ENCODE results near the gene GPR156. TPM values are rescaled to one million over a fixed set of nuclear protein-coding genes. Genes with fewer than 3 reads are reported as not detected.

The GPR156 gene
- total RNA-seq, 1 donor from 2014 or later: 1.5 TPM

- Mint-ChIP-seq H3K36me3 (no peaks in the 10 kb centered on the region), H3K27ac (no peak overlapping the region), H3K27me3 (no peaks in the 10 kb centered on the region), H3K9me3 (peaks cover 4% of the 10 kb centered on the region), H3K4me1 (ENCODE audit: unreplicated experiment) (peaks cover 5% of the 10 kb centered on the region), H3K4me3 (no peak overlapping the region)
- no peak for TF ChIP-seq CTCF (conservative IDR thresholded peaks at IDR 0.05)
- no peak for DNase-seq (ENCODE audit: extremely low spot score, unreplicated experiment)
These were observed 91.5 kb downstream of the GPR156 start for GRCh38 chr3:120193554-120193953.

- Mint-ChIP-seq H3K4me1 (ENCODE audit: unreplicated experiment) (peaks cover 5% of the 10 kb centered on the region), H3K36me3 (no peaks in the 10 kb centered on the region), H3K9me3 (peaks cover 4% of the 10 kb centered on the region), H3K27me3 (no peaks in the 10 kb centered on the region), H3K4me3 (no peak overlapping the region), H3K27ac (no peak overlapping the region)
- DNase-seq (ENCODE audit: extremely low spot score, unreplicated experiment): no peak
- TF ChIP-seq CTCF (conservative IDR thresholded peaks at IDR 0.05): no peak
These were observed 92.4 kb downstream of the GPR156 start for GRCh38 chr3:120192579-120192978.

- H3K4me1 Mint-ChIP-seq (ENCODE audit: unreplicated experiment): peaks cover 5% of the 10 kb centered on the region
- H3K27me3 Mint-ChIP-seq: no peaks in the 10 kb centered on the region
- peaks cover 4% of the 10 kb centered on the region for H3K9me3 Mint-ChIP-seq
- no peak overlapping the region for H3K4me3 Mint-ChIP-seq
- no peaks in the 10 kb centered on the region for H3K36me3 Mint-ChIP-seq
- H3K27ac Mint-ChIP-seq: no peak overlapping the region
- no peak for DNase-seq (ENCODE audit: extremely low spot score, unreplicated experiment)
- TF ChIP-seq CTCF (conservative IDR thresholded peaks at IDR 0.05): no peak
These were observed 92.9 kb downstream of the GPR156 start for GRCh38 chr3:120192159-120192558.

GRCh38 chr3:120182613-120183511 is 102.2 kb downstream of the GPR156 start:
- Mint-ChIP-seq H3K27me3 (no peaks in the 10 kb centered on the region), H3K4me1 (ENCODE audit: unreplicated experiment) (peaks cover 9% of the 10 kb centered on the region), H3K27ac (peak overlapping the region; percentile 53), H3K9me3 (no peaks in the 10 kb centered on the region), H3K36me3 (no peaks in the 10 kb centered on the region), H3K4me3 (no peak overlapping the region)
- DNase-seq (ENCODE audit: extremely low spot score, unreplicated experiment): no peak
- no peak for TF ChIP-seq CTCF (conservative IDR thresholded peaks at IDR 0.05)

- H3K27ac Mint-ChIP-seq: no peak overlapping the region
- H3K9me3 Mint-ChIP-seq: no peaks in the 10 kb centered on the region
- H3K27me3 Mint-ChIP-seq: no peaks in the 10 kb centered on the region
- no peaks in the 10 kb centered on the region for H3K36me3 Mint-ChIP-seq
- no peak overlapping the region for H3K4me3 Mint-ChIP-seq
- no peak for DNase-seq (ENCODE audit: extremely low spot score, unreplicated experiment)
- H3K4me1 Mint-ChIP-seq (ENCODE audit: unreplicated experiment): peaks cover 22% of the 10 kb centered on the region
- TF ChIP-seq CTCF (conservative IDR thresholded peaks at IDR 0.05): no peak
These were observed 103.4 kb downstream of the GPR156 start for GRCh38 chr3:120181632-120182031.

Measured in type B pancreatic cell (in vitro differentiated cells).